ENCODE measurements around the gene USP36. TPM values are rescaled to one million over a fixed set of nuclear protein-coding genes. Genes with fewer than 3 reads are reported as not detected.
A peak's percentile ranks its signal among the peaks of the same experiment; 100 is the strongest.

Gene USP36
- total and polyA plus RNA-seq, 8 donors: 31.2 to 58.3 (median 35.8) TPM

- DNase-seq (peak; percentile 79 to 92 (median 84)), FAIRE-seq (no peak), ATAC-seq (peak; percentile 89 to 93 (median 90))
- whole genome bisulfite sequencing, 2 donors: 12 to 15% methylated on average over 14 of the region's 14 CpGs
- H3K4me3 ChIP-seq: no peak overlapping the region
- peaks cover 14 to 19% (median 18%) of the 10 kb centered on the region in 3 donors for H3K4me1 ChIP-seq
- TF ChIP-seq CTCF (IDR thresholded peaks at IDR 0.05): no peak
- no peaks in the 10 kb centered on the region for H3K9me3 ChIP-seq
- peaks cover 0 to 6% (median 5%) of the 10 kb centered on the region in 3 donors for H3K36me3 ChIP-seq
- H3K27me3 ChIP-seq: no peaks in the 10 kb centered on the region
- intact Hi-C loops (cut with DNase I): no loop called here
- H3K27ac ChIP-seq: peak overlapping the region; percentile 61 to 78 (median 76)
Observed at GRCh38 chr17:78789663-78790181, 50.9 kb downstream of the USP36 start.

GRCh38 chr17:78789149-78789662 lies 51.4 kb downstream of the USP36 start:
- DNase-seq (no peak), ATAC-seq (peak; percentile 25 to 62 (median 50)), FAIRE-seq (no peak)
- Histone ChIP-seq H3K9me3 (no peaks in the 10 kb centered on the region), H3K4me3 (no peak overlapping the region), H3K27ac (peak overlapping the region; percentile 61 to 78 (median 76)), H3K27me3 (no peaks in the 10 kb centered on the region), H3K4me1 (peaks cover 14 to 19% (median 18%) of the 10 kb centered on the region in 3 donors), H3K36me3 (peaks cover 0 to 1% (median 1%) of the 10 kb centered on the region in 3 donors)
- WGBS, 2 donors: 45 to 46% methylated on average over 5 of the region's 5 CpGs
- TF ChIP-seq CTCF (IDR thresholded peaks at IDR 0.05): no peak
- intact Hi-C loops (cut with DNase I): no loop called here

DNA sequence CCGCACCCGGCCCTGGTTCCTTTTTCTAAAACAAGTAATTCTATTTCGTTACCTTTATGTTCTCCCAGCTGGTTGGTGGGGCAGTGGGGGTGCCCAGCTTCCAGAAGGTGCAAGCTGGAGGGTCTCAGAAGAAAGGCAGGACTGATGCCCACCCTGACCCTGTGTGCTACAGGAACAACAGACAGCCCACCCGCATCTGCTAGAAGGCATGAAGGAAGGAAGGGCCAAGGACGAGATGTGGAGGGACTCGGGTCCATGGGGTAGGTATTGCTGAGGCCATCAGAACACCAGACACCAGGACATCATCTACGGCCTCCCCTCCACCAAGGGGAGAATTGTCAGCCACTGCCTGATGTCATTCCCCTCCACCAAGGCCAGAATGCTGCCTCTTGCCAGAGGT lies 52.2 kb downstream of the USP36 start:
- Histone ChIP-seq H3K4me1 (peaks cover 17 to 25% (median 25%) of the 10 kb centered on the region in 3 donors), H3K36me3 (no peaks in the 10 kb centered on the region), H3K9me3 (no peaks in the 10 kb centered on the region), H3K27ac (peak overlapping the region in 3 of 4 donors; percentile 73 to 78 (median 78)), H3K27me3 (no peaks in the 10 kb centered on the region), H3K4me3 (no peak overlapping the region)
- 88 to 97% methylated on average over 7 of the region's 7 CpGs for WGBS, 2 donors
- intact Hi-C loops (cut with DNase I): no loop called here
- FAIRE-seq (no peak), ATAC-seq (no peak), DNase-seq (no peak)
- no peak for TF ChIP-seq CTCF (IDR thresholded peaks at IDR 0.05)

- H3K4me1 ChIP-seq: peaks cover 25 to 32% (median 30%) of the 10 kb centered on the region in 3 donors
- no peak for DNase-seq
Observed at GRCh38 chr17:78787444-78787843, 53.2 kb downstream of the USP36 start.

More at GRCh38 chr17:78787444-78787843, 53.2 kb downstream of the USP36 start:
- H3K9me3 ChIP-seq: no peaks in the 10 kb centered on the region
- WGBS, 2 donors: 77 to 89% methylated on average over 7 of the region's 7 CpGs
- H3K4me3 ChIP-seq: no peak overlapping the region
- H3K27ac ChIP-seq: no peak overlapping the region
- TF ChIP-seq CTCF (IDR thresholded peaks at IDR 0.05): no peak
- no peaks in the 10 kb centered on the region for H3K36me3 ChIP-seq
- no peaks in the 10 kb centered on the region for H3K27me3 ChIP-seq
- FAIRE-seq (no peak), ATAC-seq (no peak)
- intact Hi-C loops (cut with DNase I): no loop called here

Data from pancreas (tissue), 10 donors.